GM21576 (cell line): ENCODE results near the gene OSBPL9.

Source experiments
- ATAC-seq: cut with Tn5 transposase; IDR thresholded peaks from one replicate; pipeline ENCODE4 v1.9.1; 2021; ENCODE audit warnings: mild to moderate bottlenecking, moderate library complexity; ENCODE audit not compliant: unreplicated experiment

Gene OSBPL9

DNA sequence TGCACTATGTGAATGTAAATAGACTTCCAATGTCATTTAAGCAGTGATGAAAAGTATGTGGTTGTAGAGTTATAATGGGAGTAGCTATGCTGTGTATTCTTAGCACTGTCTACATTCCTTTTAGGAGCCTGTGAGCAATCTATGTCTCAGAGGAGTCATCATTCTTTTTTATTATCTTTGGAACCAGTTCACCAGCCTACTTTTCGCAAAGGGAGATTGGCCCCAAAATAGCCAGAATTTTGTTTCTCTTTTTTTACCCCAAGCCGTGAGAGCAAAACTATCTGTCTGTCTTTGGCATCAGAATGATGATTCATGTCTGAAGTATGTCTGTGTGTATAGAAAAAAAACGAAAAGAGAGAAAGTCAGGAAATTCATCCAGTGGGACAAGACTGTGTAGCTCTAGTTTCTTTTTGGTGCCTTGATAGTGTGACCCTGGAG is 44.2 kb downstream of the OSBPL9 start:
- no peak for ATAC-seq

DNA sequence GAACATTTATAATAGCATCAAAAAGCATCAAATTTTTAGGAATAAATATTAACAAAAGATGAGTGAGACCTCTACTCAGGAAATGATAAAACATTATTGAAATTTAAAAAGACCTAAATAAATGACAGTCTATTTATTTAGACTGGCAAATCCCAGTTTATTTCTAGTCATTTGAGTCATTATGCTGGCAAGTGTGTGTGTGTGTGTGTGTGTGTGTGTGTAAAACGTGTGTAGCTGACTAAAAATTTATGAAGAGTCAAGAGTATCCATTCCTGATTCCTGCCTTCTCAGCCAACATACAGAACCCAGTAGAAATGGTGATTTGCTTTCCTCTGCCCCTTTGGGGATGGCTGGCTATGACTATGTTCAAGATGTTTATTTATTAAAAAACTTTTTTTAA is 46.2 kb downstream of the OSBPL9 start:
- no peak for ATAC-seq

DNA sequence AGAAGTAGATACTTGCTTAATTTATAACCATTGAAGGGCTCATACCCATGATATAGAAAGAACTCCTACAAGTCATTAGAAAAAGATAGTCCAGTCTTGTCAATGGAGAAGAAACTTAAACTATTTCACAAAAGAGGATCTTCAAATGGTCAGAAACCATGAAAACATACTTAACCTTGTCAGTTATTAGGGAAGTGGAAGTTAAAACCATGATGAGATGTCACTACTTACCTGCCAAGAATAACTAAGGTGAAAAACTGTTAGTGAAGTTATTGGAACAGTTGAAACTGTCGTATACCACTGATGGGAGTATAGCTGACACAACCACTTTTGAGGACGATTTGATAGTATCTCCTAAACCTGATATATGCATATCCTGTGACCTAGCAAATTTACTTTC is 46.8 kb downstream of the OSBPL9 start:
- no peak for ATAC-seq

DNA sequence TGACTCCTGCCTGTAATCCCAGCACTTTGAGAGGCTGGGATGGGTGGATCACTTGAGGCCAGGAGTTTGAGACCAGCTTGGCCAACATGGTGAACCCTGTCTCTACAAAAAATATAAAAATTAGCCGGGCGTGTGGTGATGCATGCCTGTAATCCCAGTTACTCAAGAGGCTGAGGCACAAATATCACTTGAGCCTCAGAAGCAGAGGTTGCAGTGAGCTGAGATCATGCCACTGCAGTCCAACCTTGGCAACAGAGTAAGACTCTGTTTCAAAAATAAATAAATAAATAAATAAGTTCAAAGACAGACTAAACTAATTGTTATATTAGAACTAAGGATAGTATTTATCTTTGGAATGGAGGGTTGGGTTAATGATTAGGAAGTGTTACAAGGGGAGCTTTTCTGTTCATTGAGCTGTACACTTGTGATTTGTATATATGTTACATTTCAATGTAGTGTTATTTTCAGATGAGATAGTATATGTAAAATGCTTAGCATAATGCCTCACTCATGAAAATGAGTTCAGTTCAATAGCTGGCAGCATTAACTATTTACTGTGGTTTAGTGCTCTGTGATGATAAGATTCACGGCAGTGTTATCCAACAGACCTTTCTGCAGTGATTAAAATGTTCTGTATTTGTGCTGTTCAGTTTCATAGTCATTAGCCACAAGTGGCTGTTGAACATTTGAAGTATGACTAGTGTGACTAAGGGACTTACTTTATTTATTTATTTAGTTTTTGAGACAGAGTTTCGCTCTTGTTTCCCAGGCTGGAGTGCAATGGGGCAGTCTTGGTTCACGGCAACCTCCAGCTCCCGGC is 47.7 kb downstream of the OSBPL9 start:
- no peak for ATAC-seq

DNA sequence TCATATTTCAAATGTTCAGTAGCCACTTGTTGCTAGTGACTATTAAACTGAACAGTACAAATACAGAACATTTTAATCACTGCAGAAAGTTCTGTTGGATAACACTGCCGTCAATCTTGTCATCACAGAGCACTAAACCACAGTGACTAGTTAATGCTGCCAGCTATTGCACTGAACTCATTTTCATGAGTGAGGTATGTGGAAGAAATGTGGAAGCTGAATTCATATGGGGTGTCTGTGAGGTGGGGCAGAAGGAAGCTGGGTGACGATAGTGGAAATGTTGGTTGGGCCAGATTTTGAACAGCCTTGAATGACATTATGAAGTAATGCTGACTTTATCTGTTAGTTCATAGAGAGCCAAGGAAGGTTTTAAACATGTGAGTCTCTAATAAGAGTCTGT is 49.6 kb downstream of the OSBPL9 start:
- no peak for ATAC-seq

DNA sequence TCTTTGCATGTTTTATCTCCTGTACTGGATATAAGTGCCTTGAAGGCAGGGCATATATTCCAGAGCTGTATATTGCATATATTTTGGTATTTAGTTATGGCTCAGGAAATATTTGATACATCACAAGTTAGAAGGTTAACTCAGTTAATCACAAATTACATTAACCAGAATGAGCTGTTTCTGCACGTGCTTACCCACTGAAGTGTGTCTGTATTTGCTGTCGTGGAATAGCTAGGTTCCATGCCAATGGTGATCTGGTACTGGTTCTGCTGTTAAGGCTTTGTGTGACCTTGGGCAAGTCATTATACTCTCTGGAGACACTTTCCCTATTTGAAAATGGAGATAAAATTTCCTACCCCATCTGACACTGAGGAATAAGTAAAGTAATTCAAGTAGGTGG is 50.7 kb downstream of the OSBPL9 start:
- no peak for ATAC-seq

DNA sequence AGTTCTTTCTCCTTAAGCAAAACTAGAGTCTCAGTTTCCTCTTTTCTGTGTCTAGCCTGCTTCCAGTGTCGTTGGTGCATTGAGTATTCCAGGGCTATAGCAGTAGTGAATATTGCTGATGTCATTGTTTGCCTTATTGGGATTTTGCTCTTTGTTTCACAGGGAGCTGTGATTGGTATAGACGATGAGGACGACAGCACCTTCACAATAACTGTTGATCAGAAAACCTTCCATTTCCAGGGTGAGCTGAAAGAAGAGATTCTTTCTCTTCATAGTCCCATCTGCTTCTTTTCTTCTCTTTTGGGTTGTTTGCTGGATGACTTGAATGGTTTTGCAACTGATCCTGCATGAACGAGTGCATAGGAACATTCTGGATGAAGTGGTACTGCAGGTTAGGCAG is 52.4 kb downstream of the OSBPL9 start:
- no peak for ATAC-seq

DNA sequence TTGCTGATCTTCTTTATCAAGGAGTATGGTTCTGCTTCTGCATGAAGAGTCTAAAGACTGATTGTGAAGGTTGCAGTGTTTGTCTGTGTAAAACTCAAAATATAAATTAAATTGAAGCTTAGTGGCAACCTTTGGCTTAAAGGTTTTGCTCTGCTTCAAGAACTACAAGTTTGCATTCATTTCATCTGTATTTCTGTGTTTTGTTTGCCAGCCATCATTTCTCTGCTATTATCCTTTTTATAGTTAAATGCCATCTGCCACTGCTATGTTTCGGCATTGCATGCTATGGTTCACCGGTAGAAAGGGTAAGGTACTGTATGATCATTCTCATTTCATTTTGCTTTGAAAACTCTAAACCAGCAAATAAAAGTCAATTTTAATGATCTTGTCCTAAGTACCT is 52.9 kb downstream of the OSBPL9 start:
- no peak for ATAC-seq

DNA sequence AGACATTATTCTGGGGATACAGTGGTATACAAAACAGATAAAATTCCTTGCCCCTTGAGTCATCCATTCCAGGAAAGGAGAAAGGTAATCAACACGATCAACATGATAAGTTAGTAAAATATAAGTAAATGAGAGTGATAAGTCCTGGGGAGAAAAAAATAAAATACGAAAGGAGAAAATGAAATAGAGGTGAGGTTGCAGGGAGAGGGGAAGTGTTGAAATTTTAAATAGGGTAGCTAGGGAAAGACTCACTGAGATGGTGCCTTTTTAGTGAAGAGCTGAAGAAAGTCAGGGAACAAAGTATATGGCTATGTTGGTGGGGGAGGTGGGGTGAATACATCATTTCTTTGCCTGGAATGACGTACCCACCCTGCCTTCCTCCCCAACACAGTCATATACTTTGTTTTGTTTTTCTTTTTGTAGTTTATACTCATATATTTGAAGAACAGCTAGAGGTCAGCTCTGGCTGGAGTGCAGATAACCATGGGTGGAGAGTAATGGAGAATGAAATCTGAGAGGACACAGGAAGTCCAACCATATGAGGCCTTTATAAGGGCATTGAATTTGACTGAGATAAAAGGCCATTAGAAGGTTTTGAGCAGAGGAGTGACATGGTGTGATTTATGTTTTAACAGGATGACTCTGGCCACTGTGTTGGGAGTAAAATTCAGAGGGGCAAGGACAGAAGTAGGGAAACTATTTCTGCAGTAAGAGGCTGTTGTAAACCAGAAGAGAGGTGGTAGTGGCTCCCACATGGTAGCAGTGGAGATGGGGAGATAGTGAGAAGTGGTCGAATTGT is 54.8 kb downstream of the OSBPL9 start:
- no peak for ATAC-seq

DNA sequence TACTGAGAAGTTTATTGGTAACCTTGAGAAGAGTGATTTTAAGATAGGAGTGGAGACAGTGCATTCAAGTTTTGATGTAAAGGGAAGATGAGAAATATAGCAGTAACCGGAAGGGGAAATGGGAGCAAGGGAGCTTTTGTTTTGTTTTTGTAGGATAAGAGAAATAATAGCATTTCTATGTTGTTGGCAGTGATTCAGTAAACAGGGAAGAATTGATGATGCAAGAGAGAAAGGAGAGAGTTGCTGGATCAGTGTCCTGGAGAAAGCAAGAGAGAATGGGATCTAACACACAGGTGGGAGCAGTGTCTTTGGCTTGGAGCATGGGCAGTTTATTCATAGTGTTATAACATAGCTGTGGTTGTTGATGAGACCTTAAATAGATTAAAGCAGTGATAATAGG is 56.4 kb downstream of the OSBPL9 start:
- ATAC-seq: no peak

DNA sequence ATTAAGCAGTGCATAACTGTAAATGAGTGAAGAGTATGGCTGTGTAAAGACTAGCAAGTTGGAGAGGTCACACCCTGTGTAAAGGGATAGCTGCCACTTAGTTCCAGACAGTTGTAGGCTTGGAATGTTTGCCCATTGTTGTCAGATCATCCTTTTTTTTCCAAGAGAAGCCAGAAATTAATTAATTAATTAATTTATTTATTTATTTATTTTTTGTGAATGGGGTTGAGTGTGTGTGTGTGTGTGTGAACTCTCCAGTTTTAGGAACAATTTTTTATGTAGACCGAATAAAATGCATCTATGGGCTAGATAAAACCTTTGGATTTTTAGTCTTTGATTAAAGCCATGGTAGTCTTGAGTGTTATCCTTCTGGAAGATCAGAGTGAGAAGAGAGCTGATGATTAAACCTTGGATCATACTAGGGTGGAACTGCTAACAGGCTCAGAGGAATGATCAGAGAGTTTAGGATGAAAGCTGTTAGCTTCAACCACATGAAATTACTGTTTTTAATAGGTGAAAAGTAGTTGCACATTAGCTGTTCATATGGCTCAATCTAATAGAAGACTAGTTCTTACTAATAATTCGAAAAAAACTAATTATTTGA is 58.4 kb downstream of the OSBPL9 start:
- ATAC-seq: no peak

DNA sequence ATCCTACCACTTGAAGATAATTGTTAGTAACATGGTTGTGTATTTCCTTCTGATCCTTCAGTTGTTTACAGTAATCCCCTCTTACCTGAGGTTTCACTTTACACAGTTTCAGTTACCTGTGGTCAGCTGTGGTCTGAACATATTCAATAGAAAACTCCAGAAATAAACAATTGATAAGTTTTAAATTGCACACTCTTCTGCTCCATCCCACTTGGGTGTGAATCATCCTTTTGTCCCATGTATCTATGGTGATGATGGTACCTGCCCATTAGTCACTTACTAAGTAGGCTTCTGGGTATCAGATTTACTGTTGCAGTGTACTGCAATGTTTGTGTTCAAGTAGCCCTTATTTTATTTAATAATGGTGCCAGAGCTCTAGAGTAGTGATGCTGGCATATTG is 62.5 kb downstream of the OSBPL9 start:
- ATAC-seq: no peak

DNA sequence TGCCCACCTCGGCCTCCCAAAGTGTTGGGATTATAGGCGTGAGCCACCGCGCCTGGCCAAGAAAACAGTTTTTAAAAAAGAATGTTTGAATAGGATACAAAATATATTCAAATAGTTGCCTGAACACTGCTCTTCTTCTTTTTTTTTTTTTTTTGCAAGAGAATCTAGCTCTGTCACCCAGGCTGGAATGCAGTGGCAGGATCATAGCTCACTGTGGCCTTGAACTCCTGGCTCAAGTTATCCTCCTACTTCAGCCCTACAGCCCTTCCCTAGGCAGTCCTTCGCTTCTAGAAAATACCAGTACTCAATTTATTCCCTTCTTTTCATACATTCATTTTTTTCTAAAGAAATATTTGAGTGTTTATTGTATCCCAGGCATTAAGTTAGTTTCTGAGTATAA is 67.9 kb downstream of the OSBPL9 start:
- no peak for ATAC-seq

DNA sequence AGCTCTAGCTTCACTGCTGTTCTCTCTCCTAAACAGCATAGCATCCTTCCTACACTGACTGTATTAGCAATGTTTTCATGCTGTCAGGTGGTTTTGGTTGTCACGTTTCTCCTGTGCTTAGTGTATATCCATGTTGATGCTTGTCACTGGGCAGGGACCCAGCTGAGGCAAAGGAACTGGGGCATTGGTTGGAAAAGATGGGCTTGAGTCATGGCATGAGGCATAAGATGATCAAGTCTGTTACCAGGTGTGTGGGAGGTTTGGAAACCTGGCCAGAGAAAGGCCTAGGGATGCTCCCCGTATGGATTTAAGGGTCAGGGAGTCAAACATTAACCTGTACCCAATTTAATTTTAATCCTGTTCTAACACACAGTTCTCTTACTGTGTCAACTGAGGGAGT is 69.6 kb downstream of the OSBPL9 start:
- no peak for ATAC-seq

DNA sequence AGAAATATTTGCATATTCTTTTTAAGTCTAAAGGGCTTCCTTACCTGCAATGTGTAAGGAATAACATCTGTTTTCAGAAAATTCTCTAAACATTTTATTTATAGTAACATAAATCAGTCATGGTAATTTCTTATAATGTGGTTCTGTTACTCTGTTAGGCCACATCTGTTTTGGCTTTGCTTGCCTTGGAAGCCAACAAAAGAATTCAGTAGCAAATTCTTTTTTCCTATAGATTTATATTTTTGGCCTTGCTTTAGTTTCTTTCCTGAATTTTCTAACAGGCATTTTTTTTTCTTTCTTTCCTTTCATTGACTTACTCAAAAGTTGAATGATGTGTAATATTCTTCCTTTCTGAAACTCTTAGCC is 72.2 kb downstream of the OSBPL9 start:
- no peak for ATAC-seq

DNA sequence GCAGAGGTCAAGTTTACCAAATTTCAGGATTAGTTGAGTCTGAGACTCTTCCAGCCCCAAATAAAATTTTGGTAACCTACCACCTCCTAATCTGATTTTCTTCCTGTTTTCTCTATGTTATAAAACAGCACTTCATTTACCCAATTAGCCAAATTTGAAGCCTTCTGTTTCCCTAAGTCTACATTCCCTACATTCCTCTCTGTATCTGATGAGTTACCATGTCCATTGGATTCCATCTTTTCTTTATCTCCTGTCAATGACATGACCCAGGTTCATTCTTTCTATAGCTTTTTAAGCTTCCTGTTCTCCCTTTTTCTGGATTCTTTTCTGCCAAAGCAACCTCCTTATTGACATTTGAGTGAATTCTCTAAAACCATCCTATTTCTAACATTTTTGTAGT is 72.8 kb downstream of the OSBPL9 start:
- ATAC-seq: no peak

DNA sequence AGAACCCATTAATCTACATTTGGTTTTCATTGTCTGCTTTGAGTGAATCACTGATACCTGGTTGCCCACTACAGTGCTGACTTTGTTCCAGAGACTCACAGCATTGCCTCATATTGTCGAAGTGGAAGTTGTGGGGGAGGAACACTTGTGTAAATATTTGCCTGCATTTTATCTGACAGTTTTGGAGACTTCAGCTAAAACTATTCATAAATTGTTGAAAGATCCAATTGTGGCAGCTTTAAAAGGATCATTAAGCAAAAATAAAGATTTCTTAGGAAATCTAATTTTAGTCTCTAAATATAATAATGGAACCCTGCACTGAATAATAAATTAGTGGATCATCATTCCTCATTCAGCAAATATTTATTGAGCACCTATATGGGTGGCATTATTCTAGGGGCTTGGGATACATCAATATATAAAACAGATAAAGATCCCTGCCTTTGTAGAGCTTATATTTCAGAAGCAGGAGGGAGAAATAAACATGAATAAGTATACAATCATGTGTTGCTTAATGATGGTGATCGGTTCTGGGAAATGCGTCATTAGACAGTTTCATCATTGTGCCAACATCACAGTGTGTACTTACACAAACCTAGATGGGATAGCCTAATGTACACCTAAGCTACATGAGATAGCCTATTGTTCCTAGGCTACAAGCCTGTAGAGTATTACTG is 73.5 kb downstream of the OSBPL9 start:
- no peak for ATAC-seq

DNA sequence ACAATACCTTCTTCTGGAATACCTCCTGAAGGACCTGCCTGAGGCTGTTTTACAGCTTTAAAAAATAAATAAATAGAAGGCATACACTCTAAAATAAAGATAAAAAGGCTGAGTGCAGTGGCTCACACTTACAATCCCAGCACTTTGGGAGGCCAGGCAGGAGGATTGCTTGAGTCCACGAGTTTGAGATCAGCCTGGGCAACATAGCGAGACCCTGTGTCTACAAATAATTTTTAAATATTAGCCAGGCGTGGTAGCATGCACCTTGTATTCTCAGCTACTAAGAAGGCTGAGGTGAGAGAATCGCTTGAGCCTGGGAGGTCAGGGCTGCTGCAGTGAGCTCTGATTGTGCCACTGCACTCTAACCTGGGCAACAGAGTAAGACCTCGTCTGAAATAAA is 75.0 kb downstream of the OSBPL9 start:
- no peak for ATAC-seq

DNA sequence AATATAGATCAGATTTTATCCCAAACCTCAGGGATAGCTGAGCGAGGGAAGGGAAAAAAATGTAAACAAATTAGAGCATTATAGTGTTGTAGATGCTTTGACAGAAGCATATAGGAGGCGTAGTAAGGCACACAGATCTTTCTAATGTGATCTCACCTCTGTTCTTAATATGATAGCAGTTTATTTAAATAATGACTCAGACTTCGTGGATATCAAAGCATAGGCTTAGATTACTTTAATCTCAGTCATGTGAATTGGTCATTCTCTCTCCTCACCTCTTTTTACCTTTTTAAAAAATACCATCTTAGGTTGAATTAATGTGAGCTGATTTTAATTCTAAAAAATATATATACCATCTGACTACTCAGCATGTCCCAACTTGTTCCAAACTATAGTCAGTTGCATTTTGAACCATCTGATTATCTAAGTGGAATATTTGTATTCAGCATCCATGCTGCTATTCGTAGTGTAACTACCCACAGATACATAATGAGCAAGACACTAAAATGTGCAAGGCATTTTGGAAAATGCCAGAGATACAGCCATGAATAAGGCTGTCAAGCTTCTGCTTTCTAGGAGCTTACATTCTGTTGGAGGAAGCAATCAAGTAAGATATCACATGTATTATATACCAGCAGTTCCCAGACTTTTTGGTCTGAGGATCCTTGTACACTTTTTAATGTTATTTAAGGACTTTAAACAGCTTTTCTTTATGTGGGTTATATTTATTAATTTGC is 76.7 kb downstream of the OSBPL9 start:
- no peak for ATAC-seq

DNA sequence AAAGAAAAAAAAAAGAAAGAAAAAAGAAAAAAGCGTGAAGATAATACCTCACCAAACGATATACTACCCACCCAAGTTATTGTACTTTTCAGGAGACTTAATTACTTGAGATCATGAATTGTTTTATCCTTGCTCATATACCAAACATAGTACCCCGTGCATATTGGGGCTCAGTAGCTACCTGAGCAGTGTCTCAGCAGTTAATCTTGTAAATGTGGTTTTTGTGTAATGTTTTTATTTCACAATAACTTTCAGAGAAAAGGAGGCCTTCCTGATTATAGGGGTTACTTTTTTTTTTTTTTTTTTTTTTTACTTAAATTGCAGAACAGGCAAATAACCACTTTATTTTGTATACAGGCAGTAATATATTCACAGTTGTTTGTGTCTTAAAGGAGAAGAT is 80.3 kb downstream of the OSBPL9 start:
- no peak for ATAC-seq

DNA sequence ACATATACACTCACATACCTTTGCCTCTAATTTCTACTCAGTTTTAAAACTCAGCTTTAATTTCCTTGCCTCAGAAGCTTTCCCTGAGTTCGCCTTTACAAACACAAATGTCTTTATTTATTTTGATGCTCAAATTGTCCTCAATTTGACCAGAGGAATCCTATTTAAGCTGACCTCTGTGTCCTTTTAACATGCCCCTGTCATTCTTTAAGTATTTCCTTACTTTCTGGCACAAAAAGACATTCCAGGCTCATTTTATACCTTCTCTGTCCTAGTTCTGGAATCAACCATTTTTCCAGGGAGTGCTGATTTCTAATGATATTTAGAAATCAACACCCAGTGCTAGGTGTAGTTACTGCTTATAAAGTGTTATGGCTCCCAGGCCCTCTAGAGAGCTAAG is 82.5 kb downstream of the OSBPL9 start:
- ATAC-seq: no peak
